Esophagus squamous epithelium (tissue), 5 donors: ENCODE results near the gene PHPT1. TPM values are rescaled to one million over a fixed set of nuclear protein-coding genes. Genes with fewer than 3 reads are reported as not detected.
"Not testable (repeated sequence)": the region's sequence is repeated elsewhere in the genome, so short reads cannot be mapped to it uniquely, and the experiment has no call there.

Source experiments
- DNase-seq: peaks from one replicate; lab custom pipeline; 2025; lab: John Stamatoyannopoulos, UW
- H3K27ac ChIP-seq, 4 donors: fragments of 200-600 bp; sonication (generic); one replicate each; pipeline ENCODE4 v1.5.1; 2016 to 2019; ENCODE audit warnings: mild to moderate bottlenecking in 1 of 4
- H3K27me3 ChIP-seq, 4 donors: fragments of 200-600 bp; sonication (generic); 1 replicate in 3 of 4; 2 replicates in 1 of 4; pipeline versions ENCODE4 v1.5.1 to v1.6.0; 2017 to 2021; ENCODE audit warnings: antibody characterized with exemption in 1 of 4
- H3K36me3 ChIP-seq, 3 donors: fragments of 200-600 bp; sonication (generic); one replicate each; pipeline ENCODE4 v1.5.1; 2016 to 2019
- H3K4me1 ChIP-seq, 3 donors: fragments of 200-600 bp; sonication (generic); one replicate each; pipeline ENCODE4 v1.5.1; 2017 to 2019
- H3K4me3 ChIP-seq, 4 donors: fragments of 200-600 bp; sonication (generic); 1 replicate in 3 of 4; 2 replicates in 1 of 4; pipeline ENCODE4 v1.5.1; 2016 to 2019; ENCODE audit warnings: mild to moderate bottlenecking in 2 of 4, moderate library complexity in 1 of 4
- H3K9me3 ChIP-seq, 3 donors: fragments of 200-600 bp; sonication (generic); one replicate each; pipeline ENCODE4 v1.5.1; 2016 to 2019
- POLR2A ChIP-seq, 4 donors: fragments of 450-650 bp; IDR thresholded peaks; one replicate each; pipeline ENCODE4 v1.6.1; 2017; ENCODE audit warnings: antibody characterized with exemption in 4 of 4, mild to moderate bottlenecking in 4 of 4, moderate library complexity in 3 of 4
- WGBS, 2 donors: methylation state at CpG; one replicate each; pipeline ENCODE4 v1.1.5; 2018; 5-methylcytosine and 5-hydroxymethylcytosine counted together
- intact Hi-C: fragments of 100-400 bp; cut with DNase I; formaldehyde crosslinking; loops from one replicate; pipeline ENCODE4 v1.15.0; 2022
- total RNA-seq, 4 donors: library from RNA; depleted of rRNA; stranded (reverse); fragments of >200 nt; gene quantifications; one replicate each; pipeline ENCODE4 v1.1.0, GENCODE V29; 2016
- TF ChIP-seq, protein P1 (sequence below), 6 experiments: fragments of 450-650 bp in 4 of 6; fragments of 200-600 bp in 2 of 6; sonication (generic) in 2 of 6; IDR thresholded peaks; one replicate each; pipeline ENCODE4 v1.5.1; 2016 to 2019; ENCODE audit warnings: antibody characterized with exemption in 6 of 6, mild to moderate bottlenecking in 4 of 6, moderate library complexity in 4 of 6
- donor health status: DM: yes; HTN: yes; CAD: no.

The PHPT1 gene
- total RNA-seq, 4 donors from 2014 or later = 21.9 to 53.2 (median 42.2) TPM

GRCh38 chr9:136835162-136835931 is 13.9 kb upstream of the PHPT1 start:
- Histone ChIP-seq H3K27ac (no peak overlapping the region), H3K4me1 (peaks cover 0 to 2% (median 0%) of the 10 kb centered on the region in 3 donors), H3K36me3 (peaks cover 8 to 97% (median 31%) of the 10 kb centered on the region in 3 donors), H3K4me3 (no peak overlapping the region), H3K9me3 (no peaks in the 10 kb centered on the region), H3K27me3 (no peaks in the 10 kb centered on the region)
- no peak for TF ChIP-seq POLR2A (IDR thresholded peaks at IDR 0.05)
- TF ChIP-seq, protein P1, sequence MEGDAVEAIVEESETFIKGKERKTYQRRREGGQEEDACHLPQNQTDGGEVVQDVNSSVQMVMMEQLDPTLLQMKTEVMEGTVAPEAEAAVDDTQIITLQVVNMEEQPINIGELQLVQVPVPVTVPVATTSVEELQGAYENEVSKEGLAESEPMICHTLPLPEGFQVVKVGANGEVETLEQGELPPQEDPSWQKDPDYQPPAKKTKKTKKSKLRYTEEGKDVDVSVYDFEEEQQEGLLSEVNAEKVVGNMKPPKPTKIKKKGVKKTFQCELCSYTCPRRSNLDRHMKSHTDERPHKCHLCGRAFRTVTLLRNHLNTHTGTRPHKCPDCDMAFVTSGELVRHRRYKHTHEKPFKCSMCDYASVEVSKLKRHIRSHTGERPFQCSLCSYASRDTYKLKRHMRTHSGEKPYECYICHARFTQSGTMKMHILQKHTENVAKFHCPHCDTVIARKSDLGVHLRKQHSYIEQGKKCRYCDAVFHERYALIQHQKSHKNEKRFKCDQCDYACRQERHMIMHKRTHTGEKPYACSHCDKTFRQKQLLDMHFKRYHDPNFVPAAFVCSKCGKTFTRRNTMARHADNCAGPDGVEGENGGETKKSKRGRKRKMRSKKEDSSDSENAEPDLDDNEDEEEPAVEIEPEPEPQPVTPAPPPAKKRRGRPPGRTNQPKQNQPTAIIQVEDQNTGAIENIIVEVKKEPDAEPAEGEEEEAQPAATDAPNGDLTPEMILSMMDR (IDR thresholded peaks at IDR 0.05) = no peak
- DNase-seq = no peak
- intact Hi-C loops = no loop called here
- 85% methylated on average over 7 to 8 of the region's 36 CpGs for WGBS, 2 donors

- DNase-seq = no peak
- WGBS, 2 donors = 87 to 95% methylated on average over 5 to 6 of the region's 21 CpGs
- TF ChIP-seq, protein P1 (IDR thresholded peaks at IDR 0.05) = no peak
- TF ChIP-seq POLR2A (IDR thresholded peaks at IDR 0.05) = no peak
- H3K4me1 ChIP-seq = peaks cover 1 to 11% (median 4%) of the 10 kb centered on the region in 3 donors
- intact Hi-C loops = no loop called here
- H3K4me3 ChIP-seq = no peak overlapping the region
- peaks cover 4 to 97% (median 24%) of the 10 kb centered on the region in 3 donors for H3K36me3 ChIP-seq
- H3K9me3 ChIP-seq = no peaks in the 10 kb centered on the region
- H3K27me3 ChIP-seq = no peaks in the 10 kb centered on the region
- H3K27ac ChIP-seq = no peak overlapping the region
Measured at GRCh38 chr9:136835932-136836904, 13.0 kb upstream of the PHPT1 start.

DNA sequence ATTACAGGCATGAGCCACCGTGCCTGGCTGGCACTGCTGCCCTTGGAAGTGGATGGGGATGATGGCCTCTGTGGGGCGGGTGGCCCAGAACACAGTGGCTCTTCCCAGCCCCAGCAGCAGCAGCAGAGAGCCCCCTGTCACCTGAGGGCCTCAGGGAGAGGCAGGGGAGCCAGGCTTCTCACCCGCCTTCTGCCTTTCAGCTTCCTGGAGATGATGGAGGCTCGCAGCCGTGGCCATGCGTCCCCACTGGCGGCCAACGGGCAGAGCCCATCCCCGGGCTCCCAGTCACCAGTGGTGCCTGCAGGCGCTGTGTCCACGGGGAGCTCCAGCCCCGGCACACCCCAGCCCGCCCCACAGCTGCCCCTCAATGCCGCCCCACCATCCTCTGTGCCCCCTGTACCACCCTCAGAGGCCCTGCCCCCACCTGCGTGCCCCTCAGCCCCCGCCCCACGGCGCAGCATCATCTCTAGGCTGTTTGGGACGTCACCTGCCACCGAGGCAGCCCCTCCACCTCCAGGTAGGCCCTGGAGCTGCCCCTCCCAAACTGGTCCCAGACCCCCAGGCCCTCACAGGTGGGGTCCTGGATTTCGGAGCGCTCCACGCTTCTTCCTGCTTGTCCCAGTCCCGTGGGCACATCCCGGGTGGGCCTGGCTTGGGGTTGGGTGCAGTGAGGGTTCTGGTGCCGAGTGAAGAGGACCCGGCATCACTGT is 11.9 kb upstream of the PHPT1 start:
- 83 to 92% methylated on average over 1 to 10 of the region's 27 CpGs for WGBS, 2 donors
- H3K27me3 ChIP-seq = no peaks in the 10 kb centered on the region
- intact Hi-C loops = no loop called here
- no peaks in the 10 kb centered on the region for H3K9me3 ChIP-seq
- TF ChIP-seq, protein P1 (IDR thresholded peaks at IDR 0.05) = no peak
- TF ChIP-seq POLR2A (IDR thresholded peaks at IDR 0.05) = no peak
- no peak overlapping the region for H3K27ac ChIP-seq
- H3K4me3 ChIP-seq = no peak overlapping the region
- peaks cover 4 to 86% (median 15%) of the 10 kb centered on the region in 3 donors for H3K36me3 ChIP-seq
- peaks cover 12 to 22% (median 14%) of the 10 kb centered on the region in 3 donors for H3K4me1 ChIP-seq
- no peak for DNase-seq

DNA sequence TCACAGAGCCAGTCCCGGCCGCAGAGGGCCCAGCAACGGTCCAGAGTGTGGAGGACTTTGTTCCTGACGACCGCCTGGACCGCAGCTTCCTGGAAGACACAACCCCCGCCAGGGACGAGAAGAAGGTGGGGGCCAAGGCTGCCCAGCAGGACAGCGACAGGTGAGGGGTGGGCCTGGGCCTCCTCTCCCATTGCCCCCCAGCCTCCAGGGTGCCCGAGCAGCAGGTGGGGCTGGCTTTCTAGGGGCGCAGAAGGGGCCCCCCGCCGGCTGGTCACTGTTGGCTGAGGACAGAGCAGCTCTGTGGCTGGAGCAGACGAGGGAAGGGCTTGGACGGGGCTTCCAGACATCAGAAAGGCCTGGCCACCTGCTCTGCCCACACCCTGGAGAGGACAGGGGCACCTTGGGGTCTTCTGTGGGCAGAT is 11.3 kb upstream of the PHPT1 start:
- 60% methylated on average over 1 of the region's 15 CpGs; no CpG with 5 or more reads in 1 of the 2 donors for WGBS, 2 donors
- H3K27me3 ChIP-seq, DNase-seq, H3K9me3 ChIP-seq, intact Hi-C loops, H3K4me3 ChIP-seq, H3K27ac ChIP-seq: not testable (repeated sequence)
- Histone ChIP-seq H3K36me3 (peaks cover 4 to 80% (median 9%) of the 10 kb centered on the region in 3 donors), H3K4me1 (peaks cover 18 to 28% (median 20%) of the 10 kb centered on the region in 3 donors)
